K562 (cell line): ENCODE measurements around the gene USP49. TPM values are rescaled to one million over a fixed set of nuclear protein-coding genes. Genes with fewer than 3 reads are reported as not detected.
A peak's percentile ranks its signal among the peaks of the same experiment; 100 is the strongest.

Source experiments
- ATAC-seq: fragments of 200-7000 bp; cut with Tn5 transposase; 3 replicates; pipeline ENCODE4 v1.9.1; 2020; ENCODE audit warnings: moderate library complexity
- BruUV-seq: library from RNA; stranded (reverse); fragments of 400-500 nt; replicated peaks from 2 replicates; lab custom pipeline; 2021; lab: Mats Ljungman, UMichigan
- CTCF ChIA-PET: fragments of 300-600 bp; formaldehyde crosslinking; extraction: SDS; loops from one replicate; lab custom pipeline; 2021; ENCODE audit warnings: low intra/inter-chr PET ratio; lab: Yijun Ruan, JAX
- POLR2A ChIA-PET: fragments of 300-600, 350-650 bp; sonication (Branson Sonifier 250); formaldehyde crosslinking; extraction: SDS; loops from one replicate; lab custom pipeline; 2021; ENCODE audit warnings: antibody characterized with exemption, inconsistent platforms; lab: Yijun Ruan, JAX
- DNase-seq, 4 experiments: peaks; one replicate each; pipeline versions ENCODE4 v3.0.0 to v3.0.0-alpha.2; 2011 to 2018; ENCODE audit warnings: low spot score in 3 of 4, mixed read lengths in 3 of 4; ENCODE audit errors: extremely low read depth in 1 of 4
- FAIRE-seq: peaks from 2 replicates; lab custom pipeline; 2011; peaks lifted over from hg19 to GRCh38; lab: Jason Lieb, UNC
- H2AFZ ChIP-seq: 2 replicates; pipeline ENCODE4 v1.6.0; 2011; ENCODE audit warnings: low read depth, low read length, control low read depth, inconsistent platforms
- H3K27ac ChIP-seq: fragments of 200-600 bp; 3 replicates; pipeline ENCODE4 v1.8.0; 2011; ENCODE audit warnings: low read depth, mild to moderate bottlenecking, control low read depth, inconsistent platforms, low read length, moderate library complexity, mixed read lengths; ENCODE audit errors: extremely low read depth
- H3K27me3 ChIP-seq, 2 experiments: fragments of 300-600 bp in 1 of 2; 2 replicates in 1 of 2; 3 replicates in 1 of 2; pipeline versions ENCODE4 v1.6.0 to v1.8.0; 2011; ENCODE audit warnings: inconsistent platforms in 2 of 2, low read length in 2 of 2, mild to moderate bottlenecking in 1 of 2, mixed read lengths in 1 of 2, moderate library complexity in 1 of 2; ENCODE audit not compliant: control insufficient read depth in 2 of 2, insufficient read depth in 2 of 2
- H3K36me3 ChIP-seq: fragments of 300-600 bp; 3 replicates; pipeline ENCODE4 v1.8.0; 2011; ENCODE audit warnings: mild to moderate bottlenecking, low read length, inconsistent platforms; ENCODE audit not compliant: control insufficient read depth, insufficient read depth
- H3K4me1 ChIP-seq, 2 experiments: fragments of 200-600 bp in 1 of 2; replicated peaks in 1 of 2; 2 replicates in 1 of 2; 3 replicates in 1 of 2; pipeline versions ENCODE4 v1.5.1 to v1.8.0; 2011; ENCODE audit warnings: inconsistent platforms in 2 of 2, low read length in 2 of 2, mild to moderate bottlenecking in 1 of 2, mixed read lengths in 1 of 2, moderate library complexity in 1 of 2; ENCODE audit not compliant: control insufficient read depth in 2 of 2, insufficient read depth in 2 of 2
- H3K4me2 ChIP-seq: 2 replicates; pipeline ENCODE4 v1.6.1; 2011; ENCODE audit warnings: low read length, control low read depth, inconsistent platforms, mixed read lengths; ENCODE audit not compliant: insufficient read depth
- H3K4me3 ChIP-seq: fragments of 200-600 bp; sonication (generic), shearing (Covaris generic); 2 replicates; pipeline ENCODE4 v1.5.1; 2016; ENCODE audit warnings: control low read depth, inconsistent platforms
- H3K79me2 ChIP-seq: fragments of 200-600 bp; 3 replicates; pipeline ENCODE4 v1.8.0; 2011; ENCODE audit warnings: low read length, inconsistent platforms; ENCODE audit not compliant: control insufficient read depth, insufficient read depth
- H3K9ac ChIP-seq, 2 experiments: 2 replicates each; pipeline versions ENCODE4 v1.6.0 to v1.6.1; 2011; ENCODE audit warnings: low read depth in 2 of 2, low read length in 2 of 2, control low read depth in 1 of 2, inconsistent platforms in 1 of 2, mild to moderate bottlenecking in 1 of 2, mixed read lengths in 1 of 2; ENCODE audit not compliant: insufficient read depth in 1 of 2
- H3K9me1 ChIP-seq: one replicate; pipeline ENCODE4 v1.6.0; 2011; ENCODE audit warnings: inconsistent platforms, mild to moderate bottlenecking, low read length, moderate library complexity; ENCODE audit not compliant: control insufficient read depth, insufficient read depth
- H3K9me3 ChIP-seq: replicated peaks from 2 replicates; pipeline ENCODE4 v1.5.1; 2011; ENCODE audit warnings: low read depth, low read length, inconsistent platforms; ENCODE audit not compliant: control insufficient read depth, insufficient read depth
- H4K20me1 ChIP-seq: replicated peaks from 2 replicates; pipeline ENCODE4 v1.6.1; 2011; ENCODE audit warnings: low read length, inconsistent platforms, mixed read lengths; ENCODE audit not compliant: control insufficient read depth, insufficient read depth
- FOSL1 ChIP-seq: fragments of 200-800 bp; sonication (Bioruptor generic); conservative IDR thresholded peaks from 2 replicates; pipeline ENCODE4 v1.6.1; 2016; ENCODE audit warnings: missing genetic modification characterization, missing compliant biosample characterization
- FOXK2 ChIP-seq, 2 experiments: fragments of 450-650 bp; IDR thresholded peaks in 1 of 2; conservative IDR thresholded peaks in 1 of 2; 2 replicates each; pipeline ENCODE4 v1.6.1; 2016; ENCODE audit warnings: low read depth in 2 of 2, mild to moderate bottlenecking in 1 of 2
- GATA2 ChIP-seq: sonication (generic); formaldehyde crosslinking; IDR thresholded peaks from 2 replicates; pipeline ENCODE4 v1.4.0; 2020; ENCODE audit warnings: mild to moderate bottlenecking, missing genetic modification reagents
- HLTF ChIP-seq: fragments of 450-650 bp; IDR thresholded peaks from 2 replicates; pipeline ENCODE4 v1.6.1; 2016
- SOX6 ChIP-seq: fragments of 450-650 bp; IDR thresholded peaks from 2 replicates; pipeline ENCODE4 v1.6.1; 2014; ENCODE audit warnings: mild to moderate bottlenecking
- SP1 ChIP-seq: sonication (generic); formaldehyde crosslinking; IDR thresholded peaks from 2 replicates; pipeline ENCODE4 v1.8.1; 2022; ENCODE audit warnings: mild to moderate bottlenecking, missing genetic modification reagents
- VEZF1 ChIP-seq: fragments of 200-800 bp; sonication (Bioruptor generic); IDR thresholded peaks from 2 replicates; pipeline ENCODE4 v1.6.1; 2017; ENCODE audit warnings: missing genetic modification characterization, missing compliant biosample characterization
- ZBTB40 ChIP-seq, 2 experiments: fragments of 450-650 bp in 1 of 2; sonication (generic) in 1 of 2; formaldehyde crosslinking in 1 of 2; IDR thresholded peaks; 2 replicates each; pipeline versions ENCODE4 v1.7.1 to v1.9.0; 2016 to 2022; ENCODE audit warnings: inconsistent platforms in 1 of 2, mild to moderate bottlenecking in 1 of 2, missing genetic modification reagents in 1 of 2
- WGBS: fragments of 100-300 bp; shearing (Covaris generic); methylation state at CpG from one replicate; pipeline ENCODE4 v1.1.6; 2016; ENCODE audit warnings: low coverage, mixed read lengths; ENCODE audit not compliant: insufficient coverage; ENCODE audit errors: missing lambda C conversion rate; 5-methylcytosine and 5-hydroxymethylcytosine counted together
- in situ Hi-C: fragments of 300-500 bp; cut with MboI; formaldehyde crosslinking; loops from 4 replicates; pipeline ENCODE4 v1.15.0; 2018; ENCODE audit warnings: inconsistent platforms, mixed read lengths
- intact Hi-C: fragments of 100-400 bp; cut with micrococcal nuclease; formaldehyde crosslinking; loops from 2 replicates; pipeline ENCODE4 v1.14.2; 2022
- polyA plus RNA-seq, 8 experiments: library from polyadenylated mRNA; depleted of rRNA in 4 of 8; stranded (reverse) in 5 of 8; unstranded in 3 of 8; fragments of >200 nt; fragmentation: Nextera tagmentation in 2 of 8; fragmentation: Illumina TruSeq in 1 of 8; extraction: Ambion mirVana in 2 of 8; extraction: Trizol in 1 of 8; gene quantifications; 2 replicates each; pipeline versions ENCODE4 v1.2.1 to v1.2.3, GENCODE V29; 2011 to 2014; ENCODE audit warnings: inconsistent platforms in 1 of 8, missing spikeins in 1 of 8
- total RNA-seq, 7 experiments: library from RNA; depleted of rRNA in 6 of 7; stranded (reverse); fragments of >200 nt in 6 of 7; fragmentation: Illumina TruSeq in 2 of 7; extraction: Trizol in 2 of 7; gene quantifications; 2 replicates each; pipeline versions ENCODE4 v1.2.1 to v1.2.3, GENCODE V29; 2011 to 2021; ENCODE audit warnings: low replicate concordance in 1 of 7

The USP49 gene
- total and polyA plus RNA-seq, 9 of the 15 experiments (the other 6 are each of a cell fraction or from before 2014, with no cell fraction given): 1.0 to 9.9 (median 6.5) TPM

- CTCF ChIA-PET: interaction anchor here (0.5 to 1.7 kb wide), 5 partner anchors 40 to 198 kb away, joined by 3 to 16 read pairs (median 5); no protein-coding TSS in a partner anchor
- in situ Hi-C loops (no loop called here), intact Hi-C loops (loop anchor here (1.0 to 5.0 kb wide), 7 partner anchors 44 to 198 kb away; partner anchors contain the start of genes BYSL, MED20, TOMM6 and USP49)
- H3K79me2 ChIP-seq: no peaks in the 10 kb centered on the region
- FAIRE-seq (peak; percentile 95), ATAC-seq (peak; percentile 99), DNase-seq (peak; percentile 75 to 92 (median 83))
- H3K36me3 ChIP-seq: no peaks in the 10 kb centered on the region
- BruUV-seq: no TSS peak
- H2AFZ ChIP-seq: peak overlapping the region; percentile 69
- no peaks in the 10 kb centered on the region for H3K27me3 ChIP-seq
- no peaks in the 10 kb centered on the region for H3K9me1 ChIP-seq
- POLR2A ChIA-PET: interaction anchor here (0.5 to 1.2 kb wide), 5 partner anchors 9 to 195 kb away, joined by 3 to 4 read pairs (median 3); no protein-coding TSS in a partner anchor
- peak overlapping the region; percentile 65 for H3K4me2 ChIP-seq
- no peaks in the 10 kb centered on the region for H4K20me1 ChIP-seq
- no peak overlapping the region for H3K4me3 ChIP-seq
- no peaks in the 10 kb centered on the region for H3K9me3 ChIP-seq
- H3K27ac ChIP-seq: peak overlapping the region; percentile 67
- peak overlapping the region in 1 of 2 experiments; percentile 35; a peak in 2 of 4 replicates for H3K9ac ChIP-seq
- WGBS: 0% methylated on average over 1 of the region's 1 CpG
- peaks cover 2 to 7% of the 10 kb centered on the region in 2 experiments; a peak in 3 of 5 replicates for H3K4me1 ChIP-seq
- TF ChIP-seq FOXK2 (conservative IDR thresholded peaks at IDR 0.05 in 1 of 2, IDR thresholded peaks at IDR 0.05 in 1 of 2; ENCODE audit: low read depth in 2 of 2): peak; percentile 78 to 83; a peak in 3 of 4 replicates
- no peak for TF ChIP-seq HLTF
- 0 out of 2 replicates have a peak, but pooled peaks have one; percentile 17 for TF ChIP-seq ZBTB40 (IDR thresholded peaks at IDR 0.05)
- TF ChIP-seq ZBTB40 (CRISPR knock-in tag; IDR thresholded peaks at IDR 0.05): no peak
- peak; percentile 75; the same call in 1 of the 2 replicates for TF ChIP-seq VEZF1 (CRISPR knock-in tag)
- peak; percentile 80 for TF ChIP-seq SOX6
- TF ChIP-seq FOSL1 (tag): peak; percentile 98
- peak; percentile 86 for TF ChIP-seq GATA2 (CRISPR knock-in tag)
- TF ChIP-seq SP1 (CRISPR knock-in tag): peak; percentile 42; the same call in 1 of the 2 replicates
These were observed 48.4 kb downstream of the USP49 start for GRCh38 chr6:41846666-41847237.
